HEK293T (cell line): Measurements from ENCODE around the gene CCDC187.
"Not testable (repeated sequence)": the region's sequence is repeated elsewhere in the genome, so short reads cannot be mapped to it uniquely, and the experiment has no call there.

Source experiments
- ELF4 ChIP-seq: fragments of 450-650 bp; IDR thresholded peaks from 2 replicates; pipeline ENCODE4 v1.6.1; 2017; ENCODE audit warnings: antibody characterized with exemption
- FOXK2 ChIP-seq: fragments of 450-650 bp; IDR thresholded peaks from 2 replicates; pipeline ENCODE4 v1.6.1; 2016; ENCODE audit warnings: mild to moderate bottlenecking
- FOXM1 ChIP-seq: fragments of 450-650 bp; IDR thresholded peaks from 2 replicates; pipeline ENCODE4 v1.6.1; 2017; ENCODE audit warnings: mild to moderate bottlenecking, borderline replicate concordance
- HDGF ChIP-seq: fragments of 450-650 bp; IDR thresholded peaks from 2 replicates; pipeline ENCODE4 v1.6.1; 2017; ENCODE audit warnings: antibody characterized with exemption, borderline replicate concordance
- PKNOX1 ChIP-seq: fragments of 450-650 bp; IDR thresholded peaks from 2 replicates; pipeline ENCODE4 v1.6.1; 2016
- SP1 ChIP-seq: fragments of 450-650 bp; IDR thresholded peaks from 2 replicates; pipeline ENCODE4 v1.6.1; 2017
- SUZ12 ChIP-seq: fragments of 450-650 bp; IDR thresholded peaks from 2 replicates; pipeline ENCODE4 v1.6.1; 2016; ENCODE audit warnings: mild to moderate bottlenecking
- ZNF384 ChIP-seq: fragments of 450-650 bp; IDR thresholded peaks from 2 replicates; pipeline ENCODE4 v1.6.1; 2016

GRCh38 chr9:136266641-136267040 lies 37.3 kb downstream of the CCDC187 start:
- not testable (repeated sequence) for TF ChIP-seq SP1, ELF4, ZNF384, PKNOX1, FOXM1, SUZ12, FOXK2, HDGF
